Parathyroid adenoma (tissue), 2 donors: ENCODE measurements around the gene TCF7.

Source experiments
- H2AFZ ChIP-seq: fragments of 300-600 bp; sonication (generic); one replicate; pipeline ENCODE4 v1.7.0; 2017; ENCODE audit warnings: antibody characterized with exemption, mild to moderate bottlenecking
- H3K27ac ChIP-seq: fragments of 300-600 bp; sonication (generic); one replicate; pipeline ENCODE4 v1.7.0; 2017
- H3K27me3 ChIP-seq: fragments of 300-600 bp; sonication (generic); one replicate; pipeline ENCODE4 v1.7.0; 2017; ENCODE audit warnings: low read length; ENCODE audit not compliant: control insufficient read depth, insufficient read depth
- H3K36me3 ChIP-seq: fragments of 300-600 bp; sonication (generic); one replicate; pipeline ENCODE4 v1.7.0; 2017; ENCODE audit warnings: low read length; ENCODE audit not compliant: control insufficient read depth, insufficient read depth
- H3K4me1 ChIP-seq: fragments of 300-600 bp; sonication (generic); one replicate; pipeline ENCODE4 v1.7.0; 2017; ENCODE audit warnings: control low read depth
- H3K4me2 ChIP-seq: fragments of 300-600 bp; sonication (generic); one replicate; pipeline ENCODE4 v1.7.0; 2017; ENCODE audit warnings: low read length
- H3K4me3 ChIP-seq: fragments of 300-600 bp; sonication (generic); one replicate; pipeline ENCODE4 v1.7.0; 2017; ENCODE audit warnings: low read depth, low read length
- H3K79me2 ChIP-seq: fragments of 300-600 bp; sonication (generic); one replicate; pipeline ENCODE4 v1.7.0; 2017; ENCODE audit warnings: control low read depth
- H3K9ac ChIP-seq: fragments of 300-600 bp; sonication (generic); one replicate; pipeline ENCODE4 v1.7.0; 2017; ENCODE audit warnings: mild to moderate bottlenecking
- H3K9me3 ChIP-seq: fragments of 300-600 bp; sonication (generic); one replicate; pipeline ENCODE4 v1.7.0; 2017; ENCODE audit warnings: low read length; ENCODE audit not compliant: control insufficient read depth
- TF ChIP-seq, protein P1 (sequence below): fragments of 300-600 bp; sonication (generic); IDR thresholded peaks from one replicate; pipeline ENCODE4 v1.7.0; 2017; ENCODE audit warnings: antibody characterized with exemption, mild to moderate bottlenecking
- donor health status: primary hyperparathyroidism.

Gene TCF7

GRCh38 chr5:134099288-134099872 lies 15.1 kb upstream of the TCF7 start:
- no peak overlapping the region for H3K4me3 ChIP-seq
- TF ChIP-seq, protein P1, sequence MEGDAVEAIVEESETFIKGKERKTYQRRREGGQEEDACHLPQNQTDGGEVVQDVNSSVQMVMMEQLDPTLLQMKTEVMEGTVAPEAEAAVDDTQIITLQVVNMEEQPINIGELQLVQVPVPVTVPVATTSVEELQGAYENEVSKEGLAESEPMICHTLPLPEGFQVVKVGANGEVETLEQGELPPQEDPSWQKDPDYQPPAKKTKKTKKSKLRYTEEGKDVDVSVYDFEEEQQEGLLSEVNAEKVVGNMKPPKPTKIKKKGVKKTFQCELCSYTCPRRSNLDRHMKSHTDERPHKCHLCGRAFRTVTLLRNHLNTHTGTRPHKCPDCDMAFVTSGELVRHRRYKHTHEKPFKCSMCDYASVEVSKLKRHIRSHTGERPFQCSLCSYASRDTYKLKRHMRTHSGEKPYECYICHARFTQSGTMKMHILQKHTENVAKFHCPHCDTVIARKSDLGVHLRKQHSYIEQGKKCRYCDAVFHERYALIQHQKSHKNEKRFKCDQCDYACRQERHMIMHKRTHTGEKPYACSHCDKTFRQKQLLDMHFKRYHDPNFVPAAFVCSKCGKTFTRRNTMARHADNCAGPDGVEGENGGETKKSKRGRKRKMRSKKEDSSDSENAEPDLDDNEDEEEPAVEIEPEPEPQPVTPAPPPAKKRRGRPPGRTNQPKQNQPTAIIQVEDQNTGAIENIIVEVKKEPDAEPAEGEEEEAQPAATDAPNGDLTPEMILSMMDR = no peak
- H3K4me2 ChIP-seq = no peak overlapping the region
- H3K27ac ChIP-seq = no peak overlapping the region
- no peaks in the 10 kb centered on the region for H3K79me2 ChIP-seq
- H3K27me3 ChIP-seq = no peaks in the 10 kb centered on the region
- no peak overlapping the region for H2AFZ ChIP-seq
- no peaks in the 10 kb centered on the region for H3K4me1 ChIP-seq
- H3K9me3 ChIP-seq = no peaks in the 10 kb centered on the region
- no peak overlapping the region for H3K9ac ChIP-seq
- H3K36me3 ChIP-seq = no peaks in the 10 kb centered on the region

DNA sequence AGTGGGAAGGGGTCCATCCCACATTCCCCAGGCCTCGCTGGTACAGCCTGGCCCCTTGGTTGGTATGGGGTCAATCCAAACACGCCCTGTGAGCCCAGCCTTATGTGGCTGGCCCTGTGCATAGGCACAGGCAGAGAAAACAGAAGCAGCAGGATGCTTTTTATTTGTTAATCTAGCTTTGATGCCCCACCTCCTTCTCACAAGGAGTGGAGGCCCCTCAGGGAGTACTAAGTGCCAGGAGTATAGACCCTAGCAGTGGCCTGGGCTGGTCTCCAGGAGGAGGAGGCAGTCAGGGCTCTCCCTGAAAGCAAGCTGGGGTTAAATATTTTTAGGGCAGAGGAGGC lies 14.6 kb upstream of the TCF7 start:
- Histone ChIP-seq H3K79me2 (no peaks in the 10 kb centered on the region), H3K4me3 (no peak overlapping the region), H3K36me3 (no peaks in the 10 kb centered on the region), H3K27ac (no peak overlapping the region), H3K9me3 (no peaks in the 10 kb centered on the region), H3K4me2 (no peak overlapping the region), H3K27me3 (no peaks in the 10 kb centered on the region), H3K9ac (no peak overlapping the region), H2AFZ (no peak overlapping the region), H3K4me1 (no peaks in the 10 kb centered on the region)
- TF ChIP-seq, protein P1 = no peak

- no peak overlapping the region for H3K4me3 ChIP-seq
- no peak overlapping the region for H3K27ac ChIP-seq
- H3K9me3 ChIP-seq = no peaks in the 10 kb centered on the region
- no peak overlapping the region for H3K4me2 ChIP-seq
- no peak overlapping the region for H2AFZ ChIP-seq
- H3K36me3 ChIP-seq = no peaks in the 10 kb centered on the region
- no peaks in the 10 kb centered on the region for H3K27me3 ChIP-seq
- TF ChIP-seq, protein P1 = no peak
- no peaks in the 10 kb centered on the region for H3K4me1 ChIP-seq
- H3K9ac ChIP-seq = no peak overlapping the region
- no peaks in the 10 kb centered on the region for H3K79me2 ChIP-seq
These were observed 14.0 kb upstream of the TCF7 start for GRCh38 chr5:134100283-134101091.

GRCh38 chr5:134101686-134102439 lies 12.6 kb upstream of the TCF7 start:
- no peak overlapping the region for H3K9ac ChIP-seq
- H3K27ac ChIP-seq = no peak overlapping the region

More at GRCh38 chr5:134101686-134102439, 12.6 kb upstream of the TCF7 start:
- no peaks in the 10 kb centered on the region for H3K9me3 ChIP-seq
- H3K4me1 ChIP-seq = no peaks in the 10 kb centered on the region
- no peaks in the 10 kb centered on the region for H3K79me2 ChIP-seq
- no peak overlapping the region for H3K4me2 ChIP-seq
- no peaks in the 10 kb centered on the region for H3K27me3 ChIP-seq
- no peak overlapping the region for H3K4me3 ChIP-seq
- TF ChIP-seq, protein P1 = peak; percentile 84
- no peaks in the 10 kb centered on the region for H3K36me3 ChIP-seq
- no peak overlapping the region for H2AFZ ChIP-seq
